ENCODE results near the gene RNPEP. TPM values are rescaled to one million over a fixed set of nuclear protein-coding genes. Genes with fewer than 3 reads are reported as not detected.

RNPEP gene
- total and polyA plus RNA-seq, 2 of the 13 experiments (the other 11 are each of a cell fraction or from before 2014, with no cell fraction given): 20.6 to 38.4 TPM

- TF ChIP-seq ZHX1 (CRISPR knock-in tag; IDR thresholded peaks at IDR 0.05; ENCODE audit: low read depth) (no peak), BORCS8-MEF2B (CRISPR knock-in tag; IDR thresholded peaks at IDR 0.05) (0 out of 2 replicates have a peak, but pooled peaks have one; percentile 29), JUNB (CRISPR knock-in tag; IDR thresholded peaks at IDR 0.05; ENCODE audit: borderline replicate concordance) (no peak), SP1 (IDR thresholded peaks at IDR 0.05) (no peak), SP1 (CRISPR knock-in tag; IDR thresholded peaks at IDR 0.05) (peak; percentile 40; the same call in 1 of the 2 replicates), HMGA1 (CRISPR knock-in tag; conservative IDR thresholded peaks at IDR 0.05) (no peak), SIN3A (IDR thresholded peaks at IDR 0.05; ENCODE audit: borderline replicate concordance, low read depth, low read length) (peak; percentile 91), ZNF510 (CRISPR knock-in tag; IDR thresholded peaks at IDR 0.05; ENCODE audit: low read depth) (0 out of 2 replicates have a peak, but pooled peaks have one; percentile 42), BCLAF1 (IDR thresholded peaks at IDR 0.05) (no peak), ZNF407 (CRISPR knock-in tag; IDR thresholded peaks at IDR 0.05; ENCODE audit: not compliant biosample characterization) (peak; percentile 83), MXD1 (CRISPR knock-in tag; IDR thresholded peaks at IDR 0.05) (peak; percentile 13; the same call in 1 of the 2 replicates)
These were observed 27.9 kb downstream of the RNPEP start, which contains the start of gene ELF3 (continued) for GRCh38 chr1:202010180-202011015.

All from HepG2 (cell line).